WTC11 (cell line): ENCODE measurements around the gene MUC6. TPM values are rescaled to one million over a fixed set of nuclear protein-coding genes. Genes with fewer than 3 reads are reported as not detected.

ENCODE experiments used
- ATAC-seq: fragments of 200-7000 bp; cut with Tn5 transposase; 2 replicates; pipeline ENCODE4 v1.10.0; 2021; ENCODE audit warnings: mild to moderate bottlenecking, moderate library complexity
- CTCF ChIA-PET: fragments of 300-600 bp; sonication (Branson Sonifier 250); formaldehyde crosslinking; loops from one replicate; lab custom pipeline; 2021; ENCODE audit warnings: antibody characterized with exemption; lab: Charles Lee
- POLR2A ChIA-PET: fragments of 350-600 bp; sonication (Branson Sonifier 250); formaldehyde crosslinking; loops from one replicate; lab custom pipeline; 2021; ENCODE audit warnings: antibody characterized with exemption; lab: Charles Lee
- DNase-seq: peaks from one replicate; pipeline ENCODE4 v3.0.0; 2021; ENCODE audit warnings: low spot score
- H3K27ac Mint-ChIP-seq: 2 replicates; pipeline ENCODE4 v1.8.0; 2021; ENCODE audit warnings: mixed read lengths
- H3K27me3 Mint-ChIP-seq: 2 replicates; pipeline ENCODE4 v1.8.0; 2021; ENCODE audit warnings: low read depth, mild to moderate bottlenecking, moderate library complexity, mixed read lengths
- H3K36me3 Mint-ChIP-seq: 2 replicates; pipeline ENCODE4 v1.8.0; 2021; ENCODE audit warnings: mixed read lengths
- H3K4me1 Mint-ChIP-seq: 2 replicates; pipeline ENCODE4 v1.8.0; 2022; ENCODE audit warnings: mixed read lengths
- H3K4me3 Mint-ChIP-seq: 2 replicates; pipeline ENCODE4 v1.8.0; 2021; ENCODE audit warnings: mild to moderate bottlenecking, moderate library complexity, mixed read lengths
- H3K9me3 Mint-ChIP-seq: 2 replicates; pipeline ENCODE4 v1.8.0; 2021; ENCODE audit warnings: mixed read lengths
- ARID4B ChIP-seq: sonication (generic); formaldehyde crosslinking; IDR thresholded peaks from 2 replicates; pipeline ENCODE4 v1.8.0; 2023; ENCODE audit warnings: missing genetic modification reagents, mild to moderate bottlenecking, borderline replicate concordance
- CDX4 ChIP-seq: fragments of 250-450 bp; sonication (Bioruptor Pico); IDR thresholded peaks from 2 replicates; pipeline ENCODE4 v1.9.0; 2021; ENCODE audit warnings: moderate library complexity, mild to moderate bottlenecking, inconsistent platforms, borderline replicate concordance
- CREM ChIP-seq: sonication (generic); formaldehyde crosslinking; IDR thresholded peaks from 2 replicates; pipeline ENCODE4 v1.8.1; 2022; ENCODE audit warnings: mild to moderate bottlenecking, missing genetic modification reagents, moderate library complexity
- E2F1 ChIP-seq: sonication (generic); formaldehyde crosslinking; IDR thresholded peaks from 2 replicates; pipeline ENCODE4 v1.8.0; 2022; ENCODE audit warnings: mild to moderate bottlenecking, missing genetic modification reagents
- E2F5 ChIP-seq: sonication (generic); formaldehyde crosslinking; IDR thresholded peaks from 2 replicates; pipeline ENCODE4 v1.8.1; 2022; ENCODE audit warnings: mild to moderate bottlenecking, moderate library complexity, missing genetic modification reagents
- ELF4 ChIP-seq: sonication (generic); formaldehyde crosslinking; IDR thresholded peaks from 2 replicates; pipeline ENCODE4 v1.8.1; 2022; ENCODE audit warnings: low read depth, mild to moderate bottlenecking, moderate library complexity, missing genetic modification reagents
- EMX1 ChIP-seq: fragments of 250-450 bp; sonication (Bioruptor Pico); IDR thresholded peaks from 2 replicates; pipeline ENCODE4 v1.8.0; 2021; ENCODE audit warnings: mild to moderate bottlenecking
- ETV6 ChIP-seq: sonication (generic); formaldehyde crosslinking; IDR thresholded peaks from 2 replicates; pipeline ENCODE4 v1.8.1; 2022; ENCODE audit warnings: mild to moderate bottlenecking, missing genetic modification reagents
- GRHL2 ChIP-seq: fragments of 250-450 bp; sonication (Bioruptor Pico); IDR thresholded peaks from 2 replicates; pipeline ENCODE4 v1.8.0; 2022; ENCODE audit warnings: mild to moderate bottlenecking, moderate library complexity; ENCODE audit not compliant: insufficient replicate concordance, severe bottlenecking
- NFATC4 ChIP-seq: fragments of 250-450 bp; sonication (Bioruptor Pico); IDR thresholded peaks from 2 replicates; pipeline ENCODE4 v1.9.0; 2021; ENCODE audit warnings: mild to moderate bottlenecking
- NFYB ChIP-seq: sonication (generic); formaldehyde crosslinking; conservative IDR thresholded peaks from 2 replicates; pipeline ENCODE4 v1.8.0; 2022; ENCODE audit warnings: low read depth, missing genetic modification reagents
- NR1H2 ChIP-seq: sonication (generic); formaldehyde crosslinking; IDR thresholded peaks from 2 replicates; pipeline ENCODE4 v1.9.0; 2021; ENCODE audit warnings: mild to moderate bottlenecking, moderate library complexity, missing genetic modification reagents
- OVOL2 ChIP-seq: fragments of 250-450 bp; sonication (Bioruptor Pico); IDR thresholded peaks from 2 replicates; pipeline ENCODE4 v1.9.0; 2021; ENCODE audit warnings: mild to moderate bottlenecking, borderline replicate concordance
- PRRX2 ChIP-seq: fragments of 250-450 bp; sonication (Bioruptor Pico); IDR thresholded peaks from 2 replicates; pipeline ENCODE4 v1.8.0; 2021; ENCODE audit warnings: mild to moderate bottlenecking
- SMAD3 ChIP-seq: sonication (generic); formaldehyde crosslinking; IDR thresholded peaks from 2 replicates; pipeline ENCODE4 v1.8.0; 2022; ENCODE audit warnings: missing genetic modification reagents, mild to moderate bottlenecking, borderline replicate concordance
- SMAD4 ChIP-seq: sonication (generic); formaldehyde crosslinking; IDR thresholded peaks from 2 replicates; pipeline ENCODE4 v1.8.0; 2022; ENCODE audit warnings: mild to moderate bottlenecking, missing genetic modification reagents
- SOX15 ChIP-seq: fragments of 250-450 bp; sonication (Bioruptor Pico); IDR thresholded peaks from 2 replicates; pipeline ENCODE4 v1.9.0; 2021; ENCODE audit warnings: mild to moderate bottlenecking
- USF2 ChIP-seq: sonication (generic); formaldehyde crosslinking; IDR thresholded peaks from 2 replicates; pipeline ENCODE4 v1.8.1; 2023; ENCODE audit warnings: mild to moderate bottlenecking, missing genetic modification reagents, moderate library complexity
- ZBTB43 ChIP-seq: sonication (generic); formaldehyde crosslinking; IDR thresholded peaks from 2 replicates; pipeline ENCODE4 v1.8.1; 2023; ENCODE audit warnings: mild to moderate bottlenecking, missing genetic modification reagents
- ZNF232 ChIP-seq: sonication (generic); formaldehyde crosslinking; IDR thresholded peaks from 2 replicates; pipeline ENCODE4 v1.8.0; 2022; ENCODE audit warnings: mild to moderate bottlenecking, missing genetic modification reagents
- ZNF423 ChIP-seq: fragments of 250-450 bp; sonication (Bioruptor Pico); IDR thresholded peaks from 2 replicates; pipeline ENCODE4 v2.1.2; 2022; ENCODE audit warnings: mild to moderate bottlenecking, moderate library complexity
- ZSCAN18 ChIP-seq: fragments of 250-450 bp; sonication (Bioruptor Pico); IDR thresholded peaks from 2 replicates; pipeline ENCODE4 v2.1.2; 2022; ENCODE audit warnings: mild to moderate bottlenecking, moderate library complexity
- total RNA-seq: library from RNA; stranded (reverse); gene quantifications from 3 replicates; pipeline ENCODE4 v1.2.3, GENCODE V29; 2021

MUC6 gene
- total RNA-seq, 1 experiment from 2014 or later = 0.13 TPM

GRCh38 chr11:1025410-1026162 lies 10.9 kb downstream of the MUC6 start:
- Mint-ChIP-seq H3K36me3 (no peaks in the 10 kb centered on the region), H3K27ac (no peak overlapping the region), H3K4me1 (no peaks in the 10 kb centered on the region), H3K4me3 (no peak overlapping the region), H3K9me3 (no peaks in the 10 kb centered on the region), H3K27me3 (no peaks in the 10 kb centered on the region)
- ChIA-PET POLR2A (no interaction called here), CTCF (no interaction called here)
- no peak for DNase-seq
- ATAC-seq = no peak
- no peak for TF ChIP-seq ZNF232 (CRISPR knock-in tag)
- TF ChIP-seq E2F5 (CRISPR knock-in tag) = no peak
- TF ChIP-seq EMX1 (CRISPR knock-in tag) = no peak
- TF ChIP-seq PRRX2 = no peak
- TF ChIP-seq NFATC4 (CRISPR knock-in tag) = no peak
- TF ChIP-seq ARID4B (CRISPR knock-in tag) = no peak
- no peak for TF ChIP-seq CREM (CRISPR knock-in tag)

- DNase-seq (no peak), ATAC-seq (no peak)
- H3K27ac Mint-ChIP-seq = no peak overlapping the region
- H3K4me1 Mint-ChIP-seq = no peaks in the 10 kb centered on the region
- ChIA-PET POLR2A (no interaction called here), CTCF (no interaction called here)
- no peaks in the 10 kb centered on the region for H3K36me3 Mint-ChIP-seq
- no peak overlapping the region for H3K4me3 Mint-ChIP-seq
- H3K9me3 Mint-ChIP-seq = no peaks in the 10 kb centered on the region
- H3K27me3 Mint-ChIP-seq = no peaks in the 10 kb centered on the region
- TF ChIP-seq E2F1 (CRISPR knock-in tag) (no peak), USF2 (CRISPR knock-in tag) (no peak), NFYB (CRISPR knock-in tag) (no peak), NR1H2 (CRISPR knock-in tag) (no peak), ZNF423 (CRISPR knock-in tag) (no peak), OVOL2 (CRISPR knock-in tag) (no peak), E2F5 (CRISPR knock-in tag) (no peak), SOX15 (no peak), GRHL2 (no peak), ZBTB43 (no peak), ETV6 (CRISPR knock-in tag) (no peak), CDX4 (CRISPR knock-in tag) (no peak), ELF4 (CRISPR knock-in tag) (no peak), SMAD4 (CRISPR knock-in tag) (no peak), SMAD3 (CRISPR knock-in tag) (no peak), ZSCAN18 (CRISPR knock-in tag) (no peak)
Measured at GRCh38 chr11:1024597-1025409, 11.7 kb downstream of the MUC6 start.
